K562 (cell line): ENCODE data around the gene SLC25A45.
A peak's percentile ranks its signal among the peaks of the same experiment; 100 is the strongest.

Source experiments
- ARNT ChIP-seq, 2 experiments: fragments of 450-650 bp; IDR thresholded peaks; 2 replicates each; pipeline ENCODE4 v1.6.1; 2016; ENCODE audit warnings: mild to moderate bottlenecking in 1 of 2
- CHD1 ChIP-seq: fragments of 200-600 bp; sonication (generic); IDR thresholded peaks from one replicate; pipeline ENCODE4 v1.6.1; 2012; ENCODE audit warnings: mild to moderate bottlenecking, moderate library complexity, low read length, inconsistent platforms
- CHD7 ChIP-seq: fragments of 200-600 bp; sonication (generic); IDR thresholded peaks from one replicate; pipeline ENCODE4 v1.6.1; 2012; ENCODE audit warnings: mild to moderate bottlenecking, low read depth, low read length, inconsistent platforms
- ELF4 ChIP-seq: fragments of 450-650 bp; formaldehyde crosslinking; IDR thresholded peaks from 2 replicates; pipeline ENCODE4 v1.4.0; 2022; ENCODE audit warnings: missing genetic modification characterization
- GTF2F1 ChIP-seq: IDR thresholded peaks from 2 replicates; pipeline ENCODE4 v1.6.1; 2011; ENCODE audit warnings: low read depth, low read length, improper control_type of control experiment
- MAX ChIP-seq: sonication (generic); formaldehyde crosslinking; IDR thresholded peaks from 2 replicates; pipeline ENCODE4 v1.9.0; 2022; ENCODE audit warnings: mild to moderate bottlenecking, missing genetic modification reagents
- NR3C1 ChIP-seq: sonication (generic); formaldehyde crosslinking; IDR thresholded peaks from 2 replicates; pipeline ENCODE4 v1.8.1; 2022; ENCODE audit warnings: missing genetic modification reagents
- NR4A1 ChIP-seq, 2 experiments: fragments of 250-450 bp in 1 of 2; fragments of 450-650 bp in 1 of 2; sonication (Bioruptor Pico) in 1 of 2; IDR thresholded peaks; 2 replicates each; pipeline versions ENCODE4 v1.4.0 to v1.6.1; 2016 to 2020; ENCODE audit warnings: mild to moderate bottlenecking in 2 of 2, missing compliant biosample characterization in 1 of 2, missing genetic modification characterization in 1 of 2, moderate library complexity in 1 of 2
- TF ChIP-seq, protein P1 (sequence below), 3 experiments: fragments of 200-800 bp in 1 of 3; fragments of 250-450 bp in 1 of 3; fragments of 450-650 bp in 1 of 3; sonication (Bioruptor Pico) in 1 of 3; sonication (Bioruptor generic) in 1 of 3; formaldehyde crosslinking in 1 of 3; IDR thresholded peaks; 2 replicates each; pipeline versions ENCODE4 v1.6.1 to v1.8.0; 2016 to 2022; ENCODE audit warnings: mild to moderate bottlenecking in 2 of 3, missing genetic modification characterization in 2 of 3, missing compliant biosample characterization in 1 of 3, moderate library complexity in 1 of 3

DNA sequence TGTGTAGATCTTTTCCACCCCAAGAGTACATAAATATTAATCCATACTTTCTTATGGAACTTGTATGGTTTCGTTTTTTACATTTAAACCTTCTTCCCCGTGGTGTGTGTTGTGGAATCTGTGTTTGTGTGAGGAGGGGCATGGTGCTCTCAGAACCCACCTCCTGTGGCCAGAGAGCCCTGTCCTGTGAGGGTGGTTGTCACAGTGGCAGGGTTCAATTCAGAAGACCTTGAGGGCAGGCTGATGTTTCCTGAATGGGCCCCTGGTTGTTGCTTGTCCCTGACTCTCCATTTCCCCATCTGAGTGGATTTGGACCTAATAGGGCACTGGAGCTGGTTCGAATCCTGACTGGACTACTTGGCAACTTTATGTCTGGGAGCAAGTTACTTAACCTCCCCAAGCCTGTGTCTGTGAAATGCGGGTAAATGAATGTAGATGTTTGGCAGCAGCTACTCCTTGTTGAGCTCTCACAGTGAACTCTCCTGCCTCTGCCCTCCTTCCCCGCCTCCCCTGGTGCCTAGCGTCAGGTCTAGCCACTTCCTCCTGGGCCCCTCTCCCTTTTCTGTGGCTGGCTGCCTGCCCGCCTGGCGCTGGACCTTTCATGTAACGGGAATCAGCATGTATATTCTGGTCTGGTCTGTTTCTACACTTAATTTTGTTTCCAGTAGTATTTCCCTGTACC lies 47.4 kb upstream of the SLC25A45 start:
- TF ChIP-seq ELF4: no peak
- no peak for TF ChIP-seq GTF2F1
- no peak for TF ChIP-seq ARNT (IDR thresholded peaks at IDR 0.05)
- no peak for TF ChIP-seq CHD1
- peak; percentile 59 for TF ChIP-seq CHD7
- no peak for TF ChIP-seq NR4A1 (CRISPR knock-in tag; IDR thresholded peaks at IDR 0.05)
- no peak for TF ChIP-seq NR4A1 (tag; IDR thresholded peaks at IDR 0.05)
- TF ChIP-seq, protein P1, sequence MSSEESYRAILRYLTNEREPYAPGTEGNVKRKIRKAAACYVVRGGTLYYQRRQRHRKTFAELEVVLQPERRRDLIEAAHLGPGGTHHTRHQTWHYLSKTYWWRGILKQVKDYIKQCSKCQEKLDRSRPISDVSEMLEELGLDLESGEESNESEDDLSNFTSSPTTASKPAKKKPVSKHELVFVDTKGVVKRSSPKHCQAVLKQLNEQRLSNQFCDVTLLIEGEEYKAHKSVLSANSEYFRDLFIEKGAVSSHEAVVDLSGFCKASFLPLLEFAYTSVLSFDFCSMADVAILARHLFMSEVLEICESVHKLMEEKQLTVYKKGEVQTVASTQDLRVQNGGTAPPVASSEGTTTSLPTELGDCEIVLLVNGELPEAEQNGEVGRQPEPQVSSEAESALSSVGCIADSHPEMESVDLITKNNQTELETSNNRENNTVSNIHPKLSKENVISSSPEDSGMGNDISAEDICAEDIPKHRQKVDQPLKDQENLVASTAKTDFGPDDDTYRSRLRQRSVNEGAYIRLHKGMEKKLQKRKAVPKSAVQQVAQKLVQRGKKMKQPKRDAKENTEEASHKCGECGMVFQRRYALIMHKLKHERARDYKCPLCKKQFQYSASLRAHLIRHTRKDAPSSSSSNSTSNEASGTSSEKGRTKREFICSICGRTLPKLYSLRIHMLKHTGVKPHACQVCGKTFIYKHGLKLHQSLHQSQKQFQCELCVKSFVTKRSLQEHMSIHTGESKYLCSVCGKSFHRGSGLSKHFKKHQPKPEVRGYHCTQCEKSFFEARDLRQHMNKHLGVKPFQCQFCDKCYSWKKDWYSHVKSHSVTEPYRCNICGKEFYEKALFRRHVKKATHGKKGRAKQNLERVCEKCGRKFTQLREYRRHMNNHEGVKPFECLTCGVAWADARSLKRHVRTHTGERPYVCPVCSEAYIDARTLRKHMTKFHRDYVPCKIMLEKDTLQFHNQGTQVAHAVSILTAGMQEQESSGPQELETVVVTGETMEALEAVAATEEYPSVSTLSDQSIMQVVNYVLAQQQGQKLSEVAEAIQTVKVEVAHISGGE (CRISPR knock-in tag; IDR thresholded peaks at IDR 0.05): no peak
- no peak for TF ChIP-seq MAX (CRISPR knock-in tag)
- no peak for TF ChIP-seq NR3C1 (CRISPR knock-in tag)
